Ramos (cell line): ENCODE data around the gene FKBP4.
"Not testable (repeated sequence)": the region's sequence is repeated elsewhere in the genome, so short reads cannot be mapped to it uniquely, and the experiment has no call there.

Source experiments
- in situ Hi-C: fragments of 300-500 bp; cut with MboI; formaldehyde crosslinking; loops from one replicate; pipeline ENCODE4 v1.14.3; 2022; ENCODE audit warnings: low sequenced_read_pairs; ENCODE audit not compliant: unreplicated experiment

FKBP4 gene, protein sequence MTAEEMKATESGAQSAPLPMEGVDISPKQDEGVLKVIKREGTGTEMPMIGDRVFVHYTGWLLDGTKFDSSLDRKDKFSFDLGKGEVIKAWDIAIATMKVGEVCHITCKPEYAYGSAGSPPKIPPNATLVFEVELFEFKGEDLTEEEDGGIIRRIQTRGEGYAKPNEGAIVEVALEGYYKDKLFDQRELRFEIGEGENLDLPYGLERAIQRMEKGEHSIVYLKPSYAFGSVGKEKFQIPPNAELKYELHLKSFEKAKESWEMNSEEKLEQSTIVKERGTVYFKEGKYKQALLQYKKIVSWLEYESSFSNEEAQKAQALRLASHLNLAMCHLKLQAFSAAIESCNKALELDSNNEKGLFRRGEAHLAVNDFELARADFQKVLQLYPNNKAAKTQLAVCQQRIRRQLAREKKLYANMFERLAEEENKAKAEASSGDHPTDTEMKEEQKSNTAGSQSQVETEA

GRCh38 chr12:2794736-2795289, at the start of gene FKBP4:
Gene FKBP4 (plus strand): TSS chr12:2794970. CDS start chr12:2795140, 170 bp downstream.
- in situ Hi-C loops: no loop called here

DNA sequence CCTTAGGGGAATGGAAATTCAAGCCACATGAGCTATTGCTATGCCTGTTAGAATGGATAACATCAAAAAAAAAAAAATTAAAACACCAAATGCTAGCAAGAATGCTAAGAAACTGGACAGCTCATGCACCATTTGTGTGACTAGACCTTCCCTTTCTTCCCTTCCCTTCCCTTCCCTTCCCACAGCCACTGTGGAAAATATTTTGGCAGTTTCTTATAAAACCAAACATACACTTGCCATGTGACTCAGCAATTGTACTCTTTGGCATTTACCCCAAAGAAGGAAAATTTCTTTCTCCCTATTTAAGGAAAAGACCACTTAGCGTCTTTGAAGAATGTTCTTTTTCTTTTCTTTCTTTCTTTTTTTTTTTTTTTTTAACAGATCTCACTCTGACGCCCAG, 49.1 kb upstream of the FKBP4 start:
- in situ Hi-C loops: no loop called here

DNA sequence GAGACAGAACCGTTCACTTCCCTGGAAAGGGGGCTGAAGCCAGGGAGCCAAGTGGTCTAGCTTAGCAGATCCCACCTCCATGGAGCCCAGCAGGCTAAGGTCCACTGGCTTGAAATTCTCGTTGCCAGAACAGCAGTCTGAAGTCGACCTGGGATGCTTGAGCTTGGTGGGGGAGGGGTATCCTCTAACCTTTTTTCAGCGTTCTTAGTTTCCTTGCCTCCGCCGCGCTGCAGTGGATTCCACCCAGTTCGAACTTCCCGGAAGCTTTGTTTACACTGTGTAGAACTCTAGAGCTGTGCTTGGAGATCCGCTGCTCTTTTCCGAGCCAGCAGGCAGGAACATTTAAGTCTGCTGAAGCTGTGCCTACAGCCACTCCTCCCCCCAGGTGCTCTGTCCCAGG, 45.2 kb upstream of the FKBP4 start:
- in situ Hi-C loops: no loop called here

DNA sequence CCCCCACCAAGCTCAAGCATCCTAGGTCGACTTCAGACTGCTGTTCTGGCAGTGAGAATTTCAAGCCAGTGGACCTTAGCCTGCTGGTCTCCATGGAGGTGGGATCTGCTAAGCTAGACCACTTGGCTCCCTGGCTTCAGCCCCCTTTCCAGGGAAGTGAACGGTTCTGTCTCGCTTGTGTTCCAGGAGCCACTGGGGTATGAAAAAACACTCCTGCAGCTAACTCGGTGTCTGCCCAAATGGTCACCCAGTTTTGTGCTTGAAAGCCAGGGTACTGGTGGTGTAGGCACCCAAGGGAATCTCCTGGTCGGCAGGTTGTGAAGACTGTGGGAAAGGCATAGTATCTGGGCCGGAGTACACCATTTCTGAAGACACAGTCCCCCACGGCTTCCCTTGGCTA, 44.6 kb upstream of the FKBP4 start:
- in situ Hi-C loops: no loop called here

DNA sequence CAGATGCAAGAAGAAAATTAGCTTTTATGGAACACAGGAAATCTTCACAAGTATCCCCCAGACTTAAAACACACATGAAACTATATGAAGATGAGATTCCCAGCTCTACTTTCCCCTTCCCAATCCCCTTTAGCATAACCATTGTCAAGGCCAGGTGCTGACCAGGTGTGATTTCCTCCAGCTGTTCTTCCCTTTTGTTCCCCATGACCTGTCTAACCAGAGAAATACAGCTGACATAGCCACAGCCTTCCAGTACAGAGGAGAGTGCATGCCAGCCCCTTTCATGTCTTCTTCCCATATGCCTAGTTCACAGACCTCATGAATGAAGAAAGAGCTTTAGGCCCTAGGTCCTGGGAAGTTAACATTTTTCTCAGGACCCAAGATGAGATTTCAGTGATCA, 43.5 kb upstream of the FKBP4 start:
- in situ Hi-C loops: no loop called here

- in situ Hi-C loops: no loop called here
Measured at GRCh38 chr12:2751686-2752085, 43.1 kb upstream of the FKBP4 start.

GRCh38 chr12:2752676-2753371, 41.9 kb upstream of the FKBP4 start:
- in situ Hi-C loops: no loop called here

DNA sequence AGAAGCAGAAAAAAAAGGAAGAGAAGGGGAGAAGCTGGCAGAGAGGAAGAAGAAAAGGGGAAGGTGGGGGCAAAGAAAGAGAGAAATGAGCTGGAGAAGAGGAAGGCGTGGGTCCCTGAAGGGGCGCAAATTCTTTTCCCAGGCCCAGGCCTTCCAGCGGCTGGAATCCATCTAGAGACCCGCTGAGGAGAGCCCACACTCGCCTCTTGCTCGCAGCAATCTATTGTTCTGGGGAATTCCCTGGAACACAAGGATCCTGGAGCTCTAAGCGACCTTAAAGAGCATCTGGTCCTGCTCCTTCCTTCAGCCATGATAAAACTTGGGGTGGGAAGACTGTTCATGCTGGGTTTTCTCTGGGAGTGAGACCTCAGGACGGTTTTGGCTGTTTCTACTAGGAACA, 41.2 kb upstream of the FKBP4 start:
- in situ Hi-C loops: no loop called here

DNA sequence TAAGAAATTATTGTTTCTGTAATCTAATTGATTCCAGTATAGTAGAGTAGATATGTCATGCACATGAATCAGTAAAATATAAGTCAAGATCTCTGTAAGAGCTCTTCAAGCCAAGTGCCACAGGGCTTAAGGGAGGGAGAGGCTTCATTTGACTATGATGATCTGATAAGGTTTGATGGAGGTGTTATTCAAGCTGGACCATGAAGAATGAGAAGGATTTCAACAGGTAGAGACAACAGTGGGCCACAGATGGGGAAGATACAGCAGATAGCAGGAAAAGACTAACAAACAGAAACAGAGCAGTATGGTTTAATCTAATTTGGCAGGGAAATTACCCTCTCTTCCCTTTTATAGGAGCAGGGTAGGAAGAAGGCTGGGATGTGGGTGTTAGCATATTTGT, 40.6 kb upstream of the FKBP4 start:
- in situ Hi-C loops: no loop called here

DNA sequence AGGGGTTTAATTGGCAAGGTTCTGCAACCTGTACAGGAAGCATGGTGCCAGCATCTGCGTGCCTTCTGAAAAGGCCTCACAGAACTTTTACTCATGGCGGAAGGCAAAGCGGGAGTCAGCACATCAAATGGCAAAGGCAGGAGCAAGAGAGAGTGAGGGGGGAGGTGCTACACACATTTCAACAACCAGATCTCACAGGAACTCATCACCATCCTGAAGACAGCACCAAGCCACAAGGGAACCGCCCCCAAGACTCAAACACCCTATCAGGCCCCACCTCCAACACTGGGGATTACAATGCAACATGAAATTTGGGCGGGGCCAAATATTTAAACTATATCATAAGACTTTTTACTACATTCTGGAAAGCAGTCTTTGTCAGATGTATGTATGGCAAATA, 38.0 kb upstream of the FKBP4 start:
- in situ Hi-C loops: no loop called here

- in situ Hi-C loops: no loop called here
Measured at GRCh38 chr12:2759733-2760132, 35.0 kb upstream of the FKBP4 start.

DNA sequence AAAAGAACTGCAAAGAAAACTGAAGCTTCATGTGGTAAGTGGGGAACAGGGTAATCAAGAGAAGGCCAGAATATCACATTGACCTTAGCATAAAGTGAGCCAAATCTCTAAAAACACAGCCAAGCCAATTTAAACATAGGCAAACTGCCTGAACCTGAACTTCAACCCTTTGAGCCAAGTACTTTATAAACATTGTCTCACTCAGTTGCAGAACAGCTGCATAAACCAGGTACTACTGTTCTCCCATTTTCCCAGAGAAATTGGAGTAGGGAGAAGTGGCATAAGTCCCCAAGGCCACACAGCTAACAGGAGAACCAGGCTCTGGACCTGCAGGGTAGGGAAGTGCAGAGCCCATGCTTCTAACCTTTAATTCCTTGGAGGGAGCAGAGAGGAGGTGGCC, 30.4 kb upstream of the FKBP4 start:
- in situ Hi-C loops: no loop called here

- in situ Hi-C loops: no loop called here
Measured at GRCh38 chr12:2765052-2765451, 29.7 kb upstream of the FKBP4 start.

GRCh38 chr12:2765608-2766007, 29.2 kb upstream of the FKBP4 start:
- in situ Hi-C loops: no loop called here

GRCh38 chr12:2768224-2768961, 26.4 kb upstream of the FKBP4 start:
- in situ Hi-C loops: no loop called here

DNA sequence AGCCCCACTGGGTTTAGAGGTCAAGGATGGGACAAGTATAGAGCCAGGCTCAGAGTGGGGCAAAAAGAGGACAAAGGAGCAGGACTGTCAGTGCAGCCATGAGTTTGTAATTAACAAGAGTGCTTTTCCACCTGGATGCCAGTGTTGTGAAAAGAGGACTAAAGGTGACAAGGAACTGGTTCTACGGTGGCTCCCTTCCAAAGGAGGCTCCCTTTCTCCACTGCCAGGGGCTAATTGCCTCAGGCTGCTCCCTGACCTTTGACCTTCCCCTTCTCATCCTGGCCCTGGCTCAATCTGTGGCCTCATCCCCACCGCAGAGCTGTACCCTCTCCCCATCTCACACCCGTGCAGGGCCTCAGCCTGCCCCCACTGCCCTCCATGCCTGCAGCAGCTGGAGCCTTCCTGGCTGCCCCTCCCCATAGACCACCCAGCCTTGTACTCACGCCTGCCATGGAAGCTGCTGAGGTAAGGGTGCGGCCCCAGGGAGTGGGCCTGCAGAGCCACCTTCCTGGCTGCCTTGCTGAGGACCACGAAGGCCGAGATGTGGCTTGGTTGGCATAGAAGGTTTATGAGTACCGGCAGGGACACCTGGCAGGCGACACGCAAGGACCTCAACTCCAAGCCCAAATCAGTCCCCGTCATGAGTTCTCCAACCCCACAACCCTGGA, 24.8 kb upstream of the FKBP4 start:
- in situ Hi-C loops: no loop called here

GRCh38 chr12:2770544-2770943, 24.2 kb upstream of the FKBP4 start:
- in situ Hi-C loops: not testable (repeated sequence)

DNA sequence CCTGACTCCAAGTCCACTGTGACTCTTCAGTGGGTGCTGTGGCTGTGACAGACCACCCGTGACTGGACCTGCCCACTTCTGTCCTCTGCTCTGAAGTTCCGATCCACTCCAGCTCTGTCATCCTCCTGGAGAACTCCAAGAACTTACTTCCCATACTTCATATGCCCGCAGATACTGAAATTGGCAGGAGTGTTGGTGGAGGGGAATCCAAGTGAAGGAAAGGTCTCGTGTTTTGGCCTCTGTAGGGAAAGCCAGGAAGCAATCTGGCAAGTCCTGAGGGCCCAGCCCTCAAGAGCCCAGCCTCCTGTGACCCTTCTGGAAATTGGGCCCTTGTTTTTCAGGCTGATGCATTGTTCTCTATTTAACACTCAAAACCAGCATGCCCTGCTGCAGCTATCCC, 22.4 kb upstream of the FKBP4 start:
- in situ Hi-C loops: no loop called here

DNA sequence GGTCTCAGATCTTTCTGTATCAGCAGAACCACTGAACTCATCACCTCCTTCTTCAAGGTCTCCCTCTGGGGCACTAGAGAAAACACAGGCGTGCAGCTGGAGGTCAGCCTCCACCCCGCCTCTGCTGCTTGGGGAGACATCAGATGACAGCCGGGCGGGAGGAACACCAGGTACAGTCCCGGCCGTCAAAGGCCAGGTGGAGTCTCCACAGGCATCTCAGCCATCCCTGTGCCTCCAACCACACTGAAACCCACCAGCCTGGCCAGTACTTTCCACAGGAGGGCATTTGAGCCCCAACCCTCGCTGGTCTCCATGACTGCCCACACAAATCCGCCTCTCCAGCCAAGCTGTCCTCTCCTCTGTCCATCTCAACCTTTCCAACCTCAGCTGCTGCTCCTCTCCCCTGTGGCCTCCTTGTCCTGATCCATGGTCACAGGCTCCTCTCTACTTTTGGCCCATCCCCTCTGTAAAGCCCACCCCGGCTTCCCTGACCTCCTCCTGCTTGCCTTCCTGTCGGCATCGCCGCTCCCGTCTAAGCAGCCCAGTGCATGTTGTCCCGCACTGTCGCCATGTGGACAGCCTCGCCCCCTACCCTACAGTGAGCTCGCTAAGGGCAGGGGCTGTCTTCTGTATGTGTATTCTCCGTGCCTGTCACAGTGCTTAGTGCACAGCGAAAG, 21.4 kb upstream of the FKBP4 start:
- in situ Hi-C loops: no loop called here

- in situ Hi-C loops: no loop called here
Measured at GRCh38 chr12:2775431-2775830, 19.3 kb upstream of the FKBP4 start.
